ENCODE data around the gene FBXO38. TPM values are rescaled to one million over a fixed set of nuclear protein-coding genes. Genes with fewer than 3 reads are reported as not detected.

The FBXO38 gene
- total and polyA plus RNA-seq, 2 of the 4 experiments (the other 2 are of a cell fraction) = 14.9 to 70.1 TPM

GRCh38 chr5:148364343-148364742, 19.4 kb upstream of the FBXO38 start:
- BruUV-seq (replicated peaks) = no TSS peak
- H3K27me3 ChIP-seq (ENCODE audit: control insufficient read depth, insufficient read depth, low read length) = no peaks in the 10 kb centered on the region
- dilution Hi-C loops (cut with HindIII; ENCODE audit: low sequenced_read_pairs, unreplicated experiment) = no loop called here
- no peak overlapping the region for H4K91ac ChIP-seq (ENCODE audit: insufficient read depth, low read depth, low read length)
- H2AK9ac ChIP-seq (replicated peaks; ENCODE audit: low read depth, low read length, poor library complexity) = no peak overlapping the region
- H3K36me3 ChIP-seq (ENCODE audit: control insufficient read depth, insufficient read depth, low read length) = no peaks in the 10 kb centered on the region
- H3K9ac ChIP-seq (ENCODE audit: low read depth, low read length) = no peak overlapping the region
- no peak overlapping the region for H2BK20ac ChIP-seq (ENCODE audit: low read depth, low read length)
- DNase-seq (no peak), ATAC-seq (ENCODE audit: low read depth) (no peak)
- H2BK15ac ChIP-seq (ENCODE audit: low read depth, low read length) = no peak overlapping the region
- H3K56ac ChIP-seq (ENCODE audit: extremely low read depth, insufficient read depth, low read length) = no peak overlapping the region
- ChIA-PET CTCF (no interaction called here), POLR2A (ENCODE audit: unreplicated experiment) (no interaction called here)
- no peak overlapping the region for H3K4me2 ChIP-seq (ENCODE audit: low read depth, low read length)
- intact Hi-C loops (cut with micrococcal nuclease) = no loop called here
- H4K20me1 ChIP-seq (ENCODE audit: insufficient read depth, low read length) = no peaks in the 10 kb centered on the region
- H3K4ac ChIP-seq (ENCODE audit: low read depth, low read length) = no peak overlapping the region
- H2AFZ ChIP-seq (replicated peaks; ENCODE audit: low read length, poor library complexity) = no peak overlapping the region
- no peak overlapping the region for H3K14ac ChIP-seq (replicated peaks; ENCODE audit: low read depth, low read length)
- no peaks in the 10 kb centered on the region for H3K9me1 ChIP-seq (ENCODE audit: insufficient read depth, low read length)
- no peak overlapping the region for H2BK5ac ChIP-seq (ENCODE audit: low read depth, low read length, poor library complexity, severe bottlenecking)
- H3K23ac ChIP-seq (ENCODE audit: low read depth, low read length) = no peak overlapping the region
- no peak overlapping the region for H4K8ac ChIP-seq (ENCODE audit: low read depth in 2 of 2, low read length in 2 of 2)
- TF ChIP-seq CHD1 (IDR thresholded peaks at IDR 0.05; ENCODE audit: low read depth, low read length) = no peak
- TF ChIP-seq CTCF (conservative IDR thresholded peaks at IDR 0.05; ENCODE audit: low read depth, low read length) = no peak
- TF ChIP-seq MXI1 (IDR thresholded peaks at IDR 0.05; ENCODE audit: borderline replicate concordance, low read depth, low read length) = no peak
- TF ChIP-seq BHLHE40 (IDR thresholded peaks at IDR 0.05; ENCODE audit: low read depth, low read length) = no peak
- no peak for TF ChIP-seq MAFK (IDR thresholded peaks at IDR 0.05; ENCODE audit: low read depth, low read length)
- TF ChIP-seq MAZ (IDR thresholded peaks at IDR 0.05; ENCODE audit: borderline replicate concordance, low read depth, low read length) = no peak
- TF ChIP-seq CEBPB (IDR thresholded peaks at IDR 0.05; ENCODE audit: low read depth, low read length) = no peak
- TF ChIP-seq RFX5 (IDR thresholded peaks at IDR 0.05; ENCODE audit: low read depth, low read length) = no peak
- no peak overlapping the region for H3K27ac ChIP-seq (ENCODE audit: insufficient read depth, low read length)
- no peaks in the 10 kb centered on the region for H3K4me1 ChIP-seq (ENCODE audit: control insufficient read depth, insufficient read depth, low read length)
- in situ Hi-C loops (cut with MboI; ENCODE audit: low sequenced_read_pairs) = no loop called here
- no peaks in the 10 kb centered on the region for H3K9me3 ChIP-seq (ENCODE audit: control insufficient read depth, insufficient read depth, low read length)
- H3K4me3 ChIP-seq (ENCODE audit: insufficient read depth, low read depth, low read length) = no peak overlapping the region
- no peak overlapping the region for H3K18ac ChIP-seq (ENCODE audit: low read depth, low read length)
- no peak overlapping the region for H2BK120ac ChIP-seq (ENCODE audit: low read depth, low read length)
- no peaks in the 10 kb centered on the region for H3K79me1 ChIP-seq (ENCODE audit: low read depth in 1 of 2, low read length in 2 of 2)
- H2AK5ac ChIP-seq (ENCODE audit: low read depth, low read length) = no peak overlapping the region
- no peak overlapping the region for H4K5ac ChIP-seq (ENCODE audit: low read depth, low read length)

All from IMR-90 (cell line).